Ishikawa (cell line): ENCODE data around the gene TBC1D22A.

Experiments used
- CEBPB ChIP-seq: IDR thresholded peaks from 2 replicates; pipeline ENCODE4 v1.6.1; 2012
- CREB1 ChIP-seq: IDR thresholded peaks from 2 replicates; pipeline ENCODE4 v1.6.1; 2012; ENCODE audit warnings: low read depth
- EGR1 ChIP-seq: IDR thresholded peaks from 2 replicates; pipeline ENCODE4 v1.6.1; 2012
- EP300 ChIP-seq: IDR thresholded peaks from 2 replicates; pipeline ENCODE4 v1.6.1; 2012; ENCODE audit warnings: borderline replicate concordance
- FOXM1 ChIP-seq: IDR thresholded peaks from 2 replicates; pipeline ENCODE4 v1.6.1; 2012; ENCODE audit warnings: low read depth, borderline replicate concordance
- MAX ChIP-seq: IDR thresholded peaks from 2 replicates; pipeline ENCODE4 v1.6.1; 2012
- NFIC ChIP-seq: IDR thresholded peaks from 2 replicates; pipeline ENCODE4 v1.6.1; 2012
- RAD21 ChIP-seq: IDR thresholded peaks from 2 replicates; pipeline ENCODE4 v1.6.1; 2012; ENCODE audit warnings: low read depth
- REST ChIP-seq: IDR thresholded peaks from 2 replicates; pipeline ENCODE4 v1.6.1; 2012; ENCODE audit warnings: low read depth, mild to moderate bottlenecking
- TAF1 ChIP-seq: IDR thresholded peaks from 2 replicates; pipeline ENCODE4 v1.6.1; 2012; ENCODE audit warnings: low read depth, mild to moderate bottlenecking
- TCF12 ChIP-seq: IDR thresholded peaks from 2 replicates; pipeline ENCODE4 v1.6.1; 2012; ENCODE audit warnings: low read depth
- TEAD4 ChIP-seq: IDR thresholded peaks from 2 replicates; pipeline ENCODE4 v1.6.1; 2012
- USF1 ChIP-seq: IDR thresholded peaks from 2 replicates; pipeline ENCODE4 v1.6.1; 2012
- YY1 ChIP-seq: IDR thresholded peaks from 2 replicates; pipeline ENCODE4 v1.6.1; 2012; ENCODE audit warnings: low read depth
- ZBTB7A ChIP-seq: IDR thresholded peaks from 2 replicates; pipeline ENCODE4 v1.6.1; 2012; ENCODE audit warnings: low read depth

Gene TBC1D22A

GRCh38 chr22:46750530-46750800, 12.0 kb upstream of the TBC1D22A start:
- no peak for TF ChIP-seq EGR1
- TF ChIP-seq MAX, result peak; percentile 24; the same call in 1 of the 2 replicates
- peak; percentile 45; the same call in 1 of the 2 replicates for TF ChIP-seq ZBTB7A
- TF ChIP-seq FOXM1, result no peak
- no peak for TF ChIP-seq TCF12
- no peak for TF ChIP-seq EP300

- TF ChIP-seq TCF12 (peak; percentile 79), CEBPB (no peak), FOXM1 (no peak), MAX (peak; percentile 5; the same call in 1 of the 2 replicates), NFIC (peak; percentile 87), ZBTB7A (0 out of 2 replicates have a peak, but pooled peaks have one; percentile 19), EP300 (peak; percentile 58; the same call in 1 of the 2 replicates)
These were observed 11.5 kb upstream of the TBC1D22A start for GRCh38 chr22:46750863-46751443.

GRCh38 chr22:46752286-46752987, 10.0 kb upstream of the TBC1D22A start:
- TF ChIP-seq CREB1, result no peak
- no peak for TF ChIP-seq YY1
- TF ChIP-seq TAF1, result no peak
- TF ChIP-seq FOXM1, result no peak
- TF ChIP-seq MAX, result no peak
- no peak for TF ChIP-seq USF1
- no peak for TF ChIP-seq RAD21
- TF ChIP-seq TCF12, result no peak
- TF ChIP-seq TEAD4, result no peak
- TF ChIP-seq ZBTB7A, result no peak
- TF ChIP-seq REST, result no peak
- no peak for TF ChIP-seq CEBPB
- TF ChIP-seq EP300, result no peak
- no peak for TF ChIP-seq NFIC
- no peak for TF ChIP-seq EGR1

- TF ChIP-seq FOXM1 (no peak), YY1 (no peak), NFIC (no peak), REST (no peak), TAF1 (no peak)
These were observed 9.5 kb upstream of the TBC1D22A start for GRCh38 chr22:46752988-46753310.

GRCh38 chr22:46753360-46753759, 9.1 kb upstream of the TBC1D22A start:
- TF ChIP-seq YY1 (no peak), NFIC (no peak), USF1 (no peak), ZBTB7A (no peak), EGR1 (no peak), MAX (no peak)

GRCh38 chr22:46753761-46754109, 8.7 kb upstream of the TBC1D22A start:
- TF ChIP-seq CEBPB, result no peak
- no peak for TF ChIP-seq YY1
- no peak for TF ChIP-seq TCF12
- no peak for TF ChIP-seq TEAD4
- TF ChIP-seq EGR1, result no peak
- no peak for TF ChIP-seq CREB1
- no peak for TF ChIP-seq MAX
- no peak for TF ChIP-seq RAD21
- TF ChIP-seq ZBTB7A, result no peak
